ENCODE measurements around the gene COMMD8. TPM values are rescaled to one million over a fixed set of nuclear protein-coding genes. Genes with fewer than 3 reads are reported as not detected.

Gene COMMD8
- total RNA-seq, 1 donor from 2014 or later = 15.7 TPM

DNA sequence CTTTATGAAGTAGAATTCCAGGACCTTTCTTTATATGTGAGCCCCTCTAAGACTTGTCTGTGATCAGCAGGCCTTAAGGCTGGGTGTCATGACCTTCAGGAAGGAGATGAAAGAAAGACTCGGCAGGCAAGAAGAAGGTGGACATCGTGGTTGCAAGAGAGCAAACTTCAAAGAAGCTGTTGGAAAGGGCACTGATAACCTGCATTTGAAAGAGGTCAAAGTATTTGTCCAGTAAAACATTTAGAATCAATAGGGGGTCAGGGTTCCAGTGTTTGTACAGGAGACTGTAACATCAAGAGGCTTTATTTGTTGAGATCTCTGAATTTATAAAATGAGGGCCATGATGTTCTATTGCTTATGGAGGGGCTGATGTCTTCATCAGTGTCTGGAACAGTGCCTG lies 44.2 kb downstream of the COMMD8 start:
- DNase-seq (ENCODE audit: low spot score) = no peak
- Mint-ChIP-seq H3K27me3 (ENCODE audit: low read depth) (peaks cover 40% of the 10 kb centered on the region), H3K9me3 (ENCODE audit: low read depth) (no peaks in the 10 kb centered on the region), H3K4me1 (ENCODE audit: low read depth) (no peaks in the 10 kb centered on the region), H3K36me3 (ENCODE audit: low read depth) (no peaks in the 10 kb centered on the region), H3K4me3 (ENCODE audit: unreplicated experiment) (no peak overlapping the region), H3K27ac (ENCODE audit: unreplicated experiment) (no peak overlapping the region)
- TF ChIP-seq, protein P1, sequence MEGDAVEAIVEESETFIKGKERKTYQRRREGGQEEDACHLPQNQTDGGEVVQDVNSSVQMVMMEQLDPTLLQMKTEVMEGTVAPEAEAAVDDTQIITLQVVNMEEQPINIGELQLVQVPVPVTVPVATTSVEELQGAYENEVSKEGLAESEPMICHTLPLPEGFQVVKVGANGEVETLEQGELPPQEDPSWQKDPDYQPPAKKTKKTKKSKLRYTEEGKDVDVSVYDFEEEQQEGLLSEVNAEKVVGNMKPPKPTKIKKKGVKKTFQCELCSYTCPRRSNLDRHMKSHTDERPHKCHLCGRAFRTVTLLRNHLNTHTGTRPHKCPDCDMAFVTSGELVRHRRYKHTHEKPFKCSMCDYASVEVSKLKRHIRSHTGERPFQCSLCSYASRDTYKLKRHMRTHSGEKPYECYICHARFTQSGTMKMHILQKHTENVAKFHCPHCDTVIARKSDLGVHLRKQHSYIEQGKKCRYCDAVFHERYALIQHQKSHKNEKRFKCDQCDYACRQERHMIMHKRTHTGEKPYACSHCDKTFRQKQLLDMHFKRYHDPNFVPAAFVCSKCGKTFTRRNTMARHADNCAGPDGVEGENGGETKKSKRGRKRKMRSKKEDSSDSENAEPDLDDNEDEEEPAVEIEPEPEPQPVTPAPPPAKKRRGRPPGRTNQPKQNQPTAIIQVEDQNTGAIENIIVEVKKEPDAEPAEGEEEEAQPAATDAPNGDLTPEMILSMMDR (IDR thresholded peaks at IDR 0.05) = no peak

DNA sequence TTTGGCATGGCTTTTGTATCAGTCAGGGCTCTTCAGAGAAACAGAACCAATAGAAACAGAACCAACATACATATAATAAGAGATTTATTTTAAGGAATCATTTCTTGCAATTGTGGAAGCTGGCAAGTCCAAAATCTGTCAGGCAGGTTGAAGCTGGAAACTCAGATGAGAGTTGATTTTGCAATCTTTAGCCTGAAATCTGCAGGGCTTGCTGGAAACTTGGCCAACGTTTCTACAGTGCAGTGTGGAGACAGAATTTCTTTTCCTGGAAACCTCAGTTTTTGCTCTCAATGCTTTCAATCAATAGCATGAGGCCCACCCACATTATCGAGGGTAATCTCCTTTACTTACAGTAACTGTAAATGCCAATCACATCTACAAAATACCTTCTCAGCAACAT lies 45.4 kb downstream of the COMMD8 start:
- peaks cover 44% of the 10 kb centered on the region for H3K27me3 Mint-ChIP-seq (ENCODE audit: low read depth)
- H3K27ac Mint-ChIP-seq (ENCODE audit: unreplicated experiment) = no peak overlapping the region
- H3K9me3 Mint-ChIP-seq (ENCODE audit: low read depth) = no peaks in the 10 kb centered on the region
- no peak for DNase-seq (ENCODE audit: low spot score)
- no peak overlapping the region for H3K4me3 Mint-ChIP-seq (ENCODE audit: unreplicated experiment)
- H3K4me1 Mint-ChIP-seq (ENCODE audit: low read depth) = no peaks in the 10 kb centered on the region
- TF ChIP-seq, protein P1 (IDR thresholded peaks at IDR 0.05) = no peak
- H3K36me3 Mint-ChIP-seq (ENCODE audit: low read depth) = no peaks in the 10 kb centered on the region

DNA sequence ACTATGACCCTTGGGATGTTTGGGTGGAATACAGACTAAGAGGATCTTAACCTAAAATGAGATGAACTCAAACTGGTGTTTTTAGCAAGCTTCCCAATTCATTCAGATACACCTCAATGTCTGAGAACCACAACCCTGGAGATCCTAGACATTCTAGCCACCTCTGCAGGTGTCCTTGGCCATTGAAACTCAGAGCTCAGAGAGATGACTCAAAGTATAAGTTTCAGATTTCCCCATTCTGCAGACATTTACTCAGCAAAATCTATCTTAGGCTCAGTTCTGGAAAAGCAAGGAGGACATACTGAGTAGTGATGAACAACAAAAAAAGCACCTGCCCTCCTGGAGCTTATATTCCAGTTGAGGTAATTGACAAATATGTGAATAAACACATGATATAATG lies 47.8 kb downstream of the COMMD8 start:
- Mint-ChIP-seq H3K4me1 (ENCODE audit: low read depth) (no peaks in the 10 kb centered on the region), H3K9me3 (ENCODE audit: low read depth) (no peaks in the 10 kb centered on the region), H3K4me3 (ENCODE audit: unreplicated experiment) (no peak overlapping the region), H3K36me3 (ENCODE audit: low read depth) (no peaks in the 10 kb centered on the region), H3K27ac (ENCODE audit: unreplicated experiment) (no peak overlapping the region), H3K27me3 (ENCODE audit: low read depth) (peaks cover 35% of the 10 kb centered on the region)
- DNase-seq (ENCODE audit: low spot score) = no peak
- TF ChIP-seq, protein P1 (IDR thresholded peaks at IDR 0.05) = no peak

DNA sequence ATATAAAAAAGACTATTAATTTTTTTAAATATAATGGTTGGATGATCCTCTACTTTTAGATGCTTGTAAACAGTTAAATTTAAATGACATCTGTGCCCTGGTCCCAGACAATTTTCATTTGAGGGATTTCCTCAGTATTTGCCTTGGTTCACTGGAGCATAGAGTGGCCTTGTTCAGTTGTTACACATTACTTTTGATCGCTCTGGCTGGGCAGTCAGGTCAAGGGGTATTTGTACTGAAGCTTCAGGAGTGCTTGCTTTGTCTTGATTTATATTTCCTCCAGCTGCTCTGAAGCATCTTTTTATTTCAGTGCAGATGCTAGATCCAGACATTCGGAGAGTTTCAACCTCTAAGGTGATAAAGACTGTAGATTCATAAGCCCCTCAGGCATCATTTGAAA lies 50.0 kb downstream of the COMMD8 start:
- Mint-ChIP-seq H3K9me3 (ENCODE audit: low read depth) (no peaks in the 10 kb centered on the region), H3K27ac (ENCODE audit: unreplicated experiment) (no peak overlapping the region), H3K4me3 (ENCODE audit: unreplicated experiment) (no peak overlapping the region), H3K4me1 (ENCODE audit: low read depth) (peaks cover 6% of the 10 kb centered on the region), H3K36me3 (ENCODE audit: low read depth) (no peaks in the 10 kb centered on the region), H3K27me3 (ENCODE audit: low read depth) (peaks cover 29% of the 10 kb centered on the region)
- TF ChIP-seq, protein P1 (IDR thresholded peaks at IDR 0.05) = no peak
- no peak for DNase-seq (ENCODE audit: low spot score)

DNA sequence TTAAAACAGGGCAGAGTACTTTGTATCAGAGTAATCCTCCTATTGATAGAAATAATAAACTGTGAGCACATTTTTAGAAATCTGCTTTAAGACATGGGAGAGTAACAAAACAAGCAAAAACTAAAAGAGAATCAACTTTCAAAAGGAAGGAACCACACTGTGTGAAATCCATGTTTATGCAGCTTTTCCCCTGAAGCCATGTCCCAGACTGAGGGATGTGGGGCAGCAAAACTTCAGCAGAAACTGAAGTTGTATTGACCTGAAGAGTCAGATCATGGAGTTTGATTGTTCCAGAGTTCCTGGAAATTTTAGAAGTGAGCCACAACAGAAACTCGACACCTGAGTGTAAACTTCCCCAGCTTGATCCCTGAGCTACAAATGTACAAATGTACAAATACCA lies 53.2 kb downstream of the COMMD8 start:
- no peak for DNase-seq (ENCODE audit: low spot score)
- Mint-ChIP-seq H3K27me3 (ENCODE audit: low read depth) (peaks cover 29% of the 10 kb centered on the region), H3K27ac (ENCODE audit: unreplicated experiment) (no peak overlapping the region), H3K9me3 (ENCODE audit: low read depth) (no peaks in the 10 kb centered on the region), H3K4me3 (ENCODE audit: unreplicated experiment) (no peak overlapping the region), H3K36me3 (ENCODE audit: low read depth) (no peaks in the 10 kb centered on the region), H3K4me1 (ENCODE audit: low read depth) (peaks cover 6% of the 10 kb centered on the region)
- TF ChIP-seq, protein P1 (IDR thresholded peaks at IDR 0.05) = no peak
